K562 (cell line): ENCODE results near the gene RPL35. TPM values are rescaled to one million over a fixed set of nuclear protein-coding genes. Genes with fewer than 3 reads are reported as not detected.

Experiments
- ATAC-seq: fragments of 200-7000 bp; cut with Tn5 transposase; 3 replicates; pipeline ENCODE4 v1.9.1; 2020; ENCODE audit warnings: moderate library complexity
- BruUV-seq: library from RNA; stranded (reverse); fragments of 400-500 nt; replicated peaks from 2 replicates; lab custom pipeline; 2021; lab: Mats Ljungman, UMichigan
- CTCF ChIA-PET: fragments of 300-600 bp; formaldehyde crosslinking; extraction: SDS; loops from one replicate; lab custom pipeline; 2021; ENCODE audit warnings: low intra/inter-chr PET ratio; lab: Yijun Ruan, JAX
- POLR2A ChIA-PET: fragments of 300-600, 350-650 bp; sonication (Branson Sonifier 250); formaldehyde crosslinking; extraction: SDS; loops from one replicate; lab custom pipeline; 2021; ENCODE audit warnings: antibody characterized with exemption, inconsistent platforms; lab: Yijun Ruan, JAX
- DNase-seq, 4 experiments: peaks; one replicate each; pipeline versions ENCODE4 v3.0.0 to v3.0.0-alpha.2; 2011 to 2018; ENCODE audit warnings: low spot score in 3 of 4, mixed read lengths in 3 of 4; ENCODE audit errors: extremely low read depth in 1 of 4
- FAIRE-seq: peaks from 2 replicates; lab custom pipeline; 2011; peaks lifted over from hg19 to GRCh38; lab: Jason Lieb, UNC
- H2AFZ ChIP-seq: 2 replicates; pipeline ENCODE4 v1.6.0; 2011; ENCODE audit warnings: low read depth, low read length, control low read depth, inconsistent platforms
- H3K27ac ChIP-seq: fragments of 200-600 bp; 3 replicates; pipeline ENCODE4 v1.8.0; 2011; ENCODE audit warnings: low read depth, mild to moderate bottlenecking, control low read depth, inconsistent platforms, low read length, moderate library complexity, mixed read lengths; ENCODE audit errors: extremely low read depth
- H3K27me3 ChIP-seq, 2 experiments: fragments of 300-600 bp in 1 of 2; 2 replicates in 1 of 2; 3 replicates in 1 of 2; pipeline versions ENCODE4 v1.6.0 to v1.8.0; 2011; ENCODE audit warnings: inconsistent platforms in 2 of 2, low read length in 2 of 2, mild to moderate bottlenecking in 1 of 2, mixed read lengths in 1 of 2, moderate library complexity in 1 of 2; ENCODE audit not compliant: control insufficient read depth in 2 of 2, insufficient read depth in 2 of 2
- H3K36me3 ChIP-seq: fragments of 300-600 bp; 3 replicates; pipeline ENCODE4 v1.8.0; 2011; ENCODE audit warnings: mild to moderate bottlenecking, low read length, inconsistent platforms; ENCODE audit not compliant: control insufficient read depth, insufficient read depth
- H3K4me1 ChIP-seq, 2 experiments: fragments of 200-600 bp in 1 of 2; replicated peaks in 1 of 2; 2 replicates in 1 of 2; 3 replicates in 1 of 2; pipeline versions ENCODE4 v1.5.1 to v1.8.0; 2011; ENCODE audit warnings: inconsistent platforms in 2 of 2, low read length in 2 of 2, mild to moderate bottlenecking in 1 of 2, mixed read lengths in 1 of 2, moderate library complexity in 1 of 2; ENCODE audit not compliant: control insufficient read depth in 2 of 2, insufficient read depth in 2 of 2
- H3K4me2 ChIP-seq: 2 replicates; pipeline ENCODE4 v1.6.1; 2011; ENCODE audit warnings: low read length, control low read depth, inconsistent platforms, mixed read lengths; ENCODE audit not compliant: insufficient read depth
- H3K4me3 ChIP-seq: fragments of 200-600 bp; sonication (generic), shearing (Covaris generic); 2 replicates; pipeline ENCODE4 v1.5.1; 2016; ENCODE audit warnings: control low read depth, inconsistent platforms
- H3K79me2 ChIP-seq: fragments of 200-600 bp; 3 replicates; pipeline ENCODE4 v1.8.0; 2011; ENCODE audit warnings: low read length, inconsistent platforms; ENCODE audit not compliant: control insufficient read depth, insufficient read depth
- H3K9ac ChIP-seq, 2 experiments: 2 replicates each; pipeline versions ENCODE4 v1.6.0 to v1.6.1; 2011; ENCODE audit warnings: low read depth in 2 of 2, low read length in 2 of 2, control low read depth in 1 of 2, inconsistent platforms in 1 of 2, mild to moderate bottlenecking in 1 of 2, mixed read lengths in 1 of 2; ENCODE audit not compliant: insufficient read depth in 1 of 2
- H3K9me1 ChIP-seq: one replicate; pipeline ENCODE4 v1.6.0; 2011; ENCODE audit warnings: inconsistent platforms, mild to moderate bottlenecking, low read length, moderate library complexity; ENCODE audit not compliant: control insufficient read depth, insufficient read depth
- H3K9me3 ChIP-seq: replicated peaks from 2 replicates; pipeline ENCODE4 v1.5.1; 2011; ENCODE audit warnings: low read depth, low read length, inconsistent platforms; ENCODE audit not compliant: control insufficient read depth, insufficient read depth
- H4K20me1 ChIP-seq: replicated peaks from 2 replicates; pipeline ENCODE4 v1.6.1; 2011; ENCODE audit warnings: low read length, inconsistent platforms, mixed read lengths; ENCODE audit not compliant: control insufficient read depth, insufficient read depth
- ATF6 ChIP-seq: sonication (generic); formaldehyde crosslinking; IDR thresholded peaks from 2 replicates; pipeline ENCODE4 v1.4.0; 2020; ENCODE audit warnings: mild to moderate bottlenecking, missing genetic modification reagents
- C11orf30 ChIP-seq: fragments of 450-650 bp; IDR thresholded peaks from 2 replicates; pipeline ENCODE4 v1.6.1; 2016; ENCODE audit warnings: low read depth, mild to moderate bottlenecking
- CLOCK ChIP-seq: fragments of 250-450 bp; sonication (Bioruptor Pico); IDR thresholded peaks from 2 replicates; pipeline ENCODE4 v1.4.0; 2020; ENCODE audit warnings: mild to moderate bottlenecking, moderate library complexity, borderline replicate concordance
- HCFC1 ChIP-seq: IDR thresholded peaks from 2 replicates; pipeline ENCODE4 v1.6.1; 2012; ENCODE audit warnings: low read depth, low read length, improper control_type of control experiment
- HNRNPLL ChIP-seq: fragments of 200-400 bp; formaldehyde crosslinking; IDR thresholded peaks from 2 replicates; pipeline ENCODE4 v1.6.1; 2017; ENCODE audit warnings: low read length, low read depth, mild to moderate bottlenecking; ENCODE audit not compliant: poor library complexity, severe bottlenecking
- KLF1 ChIP-seq: fragments of 450-650 bp; IDR thresholded peaks from 2 replicates; pipeline ENCODE4 v1.6.1; 2016; ENCODE audit warnings: missing genetic modification characterization, missing compliant biosample characterization
- SIX5 ChIP-seq, 2 experiments: IDR thresholded peaks; 2 replicates each; pipeline ENCODE4 v1.6.1; 2011; ENCODE audit warnings: low read length in 2 of 2, borderline replicate concordance in 1 of 2, low read depth in 1 of 2, mild to moderate bottlenecking in 1 of 2, moderate library complexity in 1 of 2; ENCODE audit not compliant: insufficient read depth in 1 of 2
- SMAD1 ChIP-seq: fragments of 150-350 bp; IDR thresholded peaks from 2 replicates; pipeline ENCODE4 v1.6.1; 2014; ENCODE audit warnings: low read length, low read depth; ENCODE audit not compliant: partially characterized antibody
- SRSF1 ChIP-seq: fragments of 200-400 bp; formaldehyde crosslinking; IDR thresholded peaks from 2 replicates; pipeline ENCODE4 v1.6.1; 2017; ENCODE audit warnings: mild to moderate bottlenecking, low read depth, low read length, moderate library complexity
- VEZF1 ChIP-seq: fragments of 200-800 bp; sonication (Bioruptor generic); IDR thresholded peaks from 2 replicates; pipeline ENCODE4 v1.6.1; 2017; ENCODE audit warnings: missing genetic modification characterization, missing compliant biosample characterization
- ZBTB34 ChIP-seq: fragments of 250-450 bp; sonication (Bioruptor Pico); IDR thresholded peaks from 2 replicates; pipeline ENCODE4 v1.8.0; 2021; ENCODE audit warnings: mild to moderate bottlenecking, moderate library complexity
- ZNF121 ChIP-seq: sonication (generic); formaldehyde crosslinking; conservative IDR thresholded peaks from 2 replicates; pipeline ENCODE4 v1.8.0; 2022; ENCODE audit warnings: missing genetic modification reagents
- ZNF146 ChIP-seq: IDR thresholded peaks from one replicate; pipeline ENCODE4 v1.6.1; 2018; ENCODE audit warnings: missing compliant biosample characterization; ENCODE audit not compliant: unreplicated experiment
- ZNF197 ChIP-seq: fragments of 200-800 bp; sonication (Bioruptor generic); IDR thresholded peaks from 2 replicates; pipeline ENCODE4 v1.6.1; 2016; ENCODE audit warnings: low read depth, missing genetic modification characterization, missing compliant biosample characterization
- WGBS: fragments of 100-300 bp; shearing (Covaris generic); methylation state at CpG from one replicate; pipeline ENCODE4 v1.1.6; 2016; ENCODE audit warnings: low coverage, mixed read lengths; ENCODE audit not compliant: insufficient coverage; ENCODE audit errors: missing lambda C conversion rate; 5-methylcytosine and 5-hydroxymethylcytosine counted together
- in situ Hi-C: fragments of 300-500 bp; cut with MboI; formaldehyde crosslinking; loops from 4 replicates; pipeline ENCODE4 v1.15.0; 2018; ENCODE audit warnings: inconsistent platforms, mixed read lengths
- intact Hi-C: fragments of 100-400 bp; cut with micrococcal nuclease; formaldehyde crosslinking; loops from 2 replicates; pipeline ENCODE4 v1.14.2; 2022
- polyA plus RNA-seq, 8 experiments: library from polyadenylated mRNA; depleted of rRNA in 4 of 8; stranded (reverse) in 5 of 8; unstranded in 3 of 8; fragments of >200 nt; fragmentation: Nextera tagmentation in 2 of 8; fragmentation: Illumina TruSeq in 1 of 8; extraction: Ambion mirVana in 2 of 8; extraction: Trizol in 1 of 8; gene quantifications; 2 replicates each; pipeline versions ENCODE4 v1.2.1 to v1.2.3, GENCODE V29; 2011 to 2014; ENCODE audit warnings: inconsistent platforms in 1 of 8, missing spikeins in 1 of 8
- total RNA-seq, 7 experiments: library from RNA; depleted of rRNA in 6 of 7; stranded (reverse); fragments of >200 nt in 6 of 7; fragmentation: Illumina TruSeq in 2 of 7; extraction: Trizol in 2 of 7; gene quantifications; 2 replicates each; pipeline versions ENCODE4 v1.2.1 to v1.2.3, GENCODE V29; 2011 to 2021; ENCODE audit warnings: low replicate concordance in 1 of 7

RPL35 gene
- total and polyA plus RNA-seq, 9 of the 15 experiments (the other 6 are each of a cell fraction or from before 2014, with no cell fraction given) = 1,755 to 5,101 (median 3,405) TPM

- Histone ChIP-seq H3K9ac (peak overlapping the region; percentile 98 to 99), H3K4me2 (peak overlapping the region; percentile 100), H3K36me3 (peaks cover 62% of the 10 kb centered on the region), H3K4me3 (peak overlapping the region; percentile 91), H3K27ac (peak overlapping the region; percentile 97), H3K4me1 (peaks cover 35 to 50% of the 10 kb centered on the region in 2 experiments), H3K79me2 (peaks cover 89% of the 10 kb centered on the region), H3K9me1 (peaks cover 16% of the 10 kb centered on the region), H3K9me3 (no peaks in the 10 kb centered on the region), H4K20me1 (peaks cover 28% of the 10 kb centered on the region), H2AFZ (no peak overlapping the region), H3K27me3 (no peaks in the 10 kb centered on the region)
- no peak for ATAC-seq
- POLR2A ChIA-PET = interaction anchor here (0.6 to 2.0 kb wide), 9 partner anchors 9 to 1690 kb away, joined by 3 to 9 read pairs (median 3); partner anchors contain the start of genes ARPC5L and RPL35
- in situ Hi-C loops = no loop called here
- BruUV-seq = no TSS peak
- peak; percentile 15 for FAIRE-seq
- intact Hi-C loops = loop anchor here (2.0 kb wide), 1 partner anchor 70 kb away; the partner anchor contains the start of gene GOLGA1
- WGBS = 19% methylated on average over 6 of the region's 6 CpGs
- no peak for DNase-seq
- CTCF ChIA-PET = no interaction called here
- TF ChIP-seq HNRNPLL = peak; percentile 90
- TF ChIP-seq C11orf30 = no peak
- TF ChIP-seq VEZF1 (CRISPR knock-in tag) = no peak
- TF ChIP-seq SRSF1 = no peak
- no peak for TF ChIP-seq ZBTB34 (CRISPR knock-in tag)
- no peak for TF ChIP-seq HCFC1
- TF ChIP-seq SMAD1 = peak; percentile 8
- no peak for TF ChIP-seq ZNF121 (CRISPR knock-in tag)
- no peak for TF ChIP-seq SIX5 (IDR thresholded peaks at IDR 0.05; ENCODE audit: borderline replicate concordance in 1 of 2, insufficient read depth in 1 of 2, low read depth in 1 of 2, low read length in 2 of 2)
- TF ChIP-seq CLOCK (CRISPR knock-in tag) = no peak
- TF ChIP-seq ZNF197 (CRISPR knock-in tag) = no peak
- TF ChIP-seq KLF1 (tag) = no peak
- TF ChIP-seq ATF6 (CRISPR knock-in tag) = no peak
- TF ChIP-seq ZNF146 (CRISPR knock-in tag) = no peak
Measured at GRCh38 chr9:124870723-124871122, 9.0 kb upstream of the RPL35 start.
